ENCODE results near the gene TRAPPC3L. TPM values are rescaled to one million over a fixed set of nuclear protein-coding genes. Genes with fewer than 3 reads are reported as not detected.

The TRAPPC3L gene
- total RNA-seq, 1 donor from 2014 or later = under 0.01 TPM

Other genes with a start within 250 kb of the TRAPPC3L start
- gene DSE, start 174.7 kb downstream of the TRAPPC3L start, total RNA-seq = 6.8 and 9.4 TPM in 2 replicates
- 0.90 and 1.0 TPM in 2 replicates for gene CALHM6, start 84.3 kb downstream of the TRAPPC3L start, total RNA-seq
- gene CALHM5, start 34.0 kb downstream of the TRAPPC3L start, total RNA-seq = 0.64 and 1.4 TPM in 2 replicates
- 0.13 TPM in 1 of 2 replicates, not detected in the other for gene CALHM4, start 8.1 kb upstream of the TRAPPC3L start, total RNA-seq
- gene RWDD1, start 25.8 kb upstream of the TRAPPC3L start, total RNA-seq = 17.1 and 17.2 TPM in 2 replicates
- gene RSPH4A, start 70.8 kb upstream of the TRAPPC3L start, total RNA-seq = 0.51 and 0.89 TPM in 2 replicates
- 16.2 and 22.8 TPM in 2 replicates for gene ZUP1, start 123.1 kb upstream of the TRAPPC3L start, total RNA-seq
- gene KPNA5, start 135.5 kb upstream of the TRAPPC3L start, total RNA-seq = 6.9 and 9.9 TPM in 2 replicates
- 6.2 and 11.1 TPM in 2 replicates for gene FAM162B, start 220.0 kb upstream of the TRAPPC3L start, total RNA-seq

All from dermis microvascular lymphatic vessel endothelial cell (primary cell).